T-helper 1 cell treated with Interleukin-12 subunit alpha and Interleukin-12 subunit beta and Interleukin-4 antibody, amounts not matched to agents 30 ng/mL and 1 ng/mL, for 36 hours (primary cell): Measurements from ENCODE around the gene VWA8. TPM values are rescaled to one million over a fixed set of nuclear protein-coding genes. Genes with fewer than 3 reads are reported as not detected.
"Not testable (repeated sequence)": the region's sequence is repeated elsewhere in the genome, so short reads cannot be mapped to it uniquely, and the experiment has no call there.

Experiments
- intact Hi-C: fragments of 100-400 bp; cut with micrococcal nuclease; formaldehyde crosslinking; loops from one replicate; pipeline ENCODE4 v1.15.1; 2024
- total RNA-seq: library from RNA; stranded (reverse); gene quantifications from 2 replicates; pipeline ENCODE4 v1.2.3, GENCODE V29; 2022

The VWA8 gene
- total RNA-seq, 1 donor from 2014 or later = 17.1 TPM

DNA sequence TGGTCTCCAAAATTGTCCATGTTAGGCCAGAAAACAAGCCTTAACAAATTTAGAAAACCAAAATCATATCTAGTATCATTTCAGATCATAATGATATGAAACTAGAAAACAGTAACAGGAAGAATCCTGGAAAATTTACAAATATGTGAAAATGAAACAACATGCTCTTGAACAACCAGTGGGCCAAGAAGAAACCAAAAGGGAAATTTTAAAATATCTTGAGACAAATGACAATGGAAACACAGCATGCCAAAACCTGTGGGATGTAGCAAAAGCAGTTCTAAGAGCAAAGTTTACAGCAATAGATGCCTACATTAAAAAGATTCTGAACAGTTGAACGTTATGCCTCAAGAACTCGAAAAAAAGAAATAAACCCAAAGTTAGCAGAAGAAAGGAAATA lies 32.6 kb downstream of the VWA8 start:
- intact Hi-C loops = loop anchor here (1.0 kb wide), 1 partner anchor 12 kb away; no protein-coding TSS in a partner anchor

DNA sequence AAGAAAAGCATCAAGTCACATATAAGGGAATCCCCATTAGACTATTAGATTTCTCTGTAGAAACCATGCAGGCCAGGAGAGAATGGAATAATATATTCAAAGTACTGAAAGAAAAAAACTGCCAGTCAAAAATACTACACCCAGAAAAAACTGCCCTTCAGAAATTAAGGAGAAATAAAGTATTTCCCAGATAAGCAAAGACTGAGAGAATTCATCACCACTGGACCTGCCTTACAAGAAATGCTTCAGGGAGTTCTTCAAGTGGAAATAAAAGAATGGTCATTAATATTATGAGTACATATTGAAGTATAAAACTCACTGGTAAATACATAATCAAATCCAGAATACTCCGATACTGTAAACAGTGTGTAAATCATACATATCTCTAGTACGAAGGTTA lies 35.9 kb downstream of the VWA8 start:
- intact Hi-C loops = no loop called here

- intact Hi-C loops = loop anchor here (5.0 kb wide), 1 partner anchor 404 kb away; no protein-coding TSS in a partner anchor
These were observed 38.0 kb downstream of the VWA8 start for GRCh38 chr13:41922894-41923293.

DNA sequence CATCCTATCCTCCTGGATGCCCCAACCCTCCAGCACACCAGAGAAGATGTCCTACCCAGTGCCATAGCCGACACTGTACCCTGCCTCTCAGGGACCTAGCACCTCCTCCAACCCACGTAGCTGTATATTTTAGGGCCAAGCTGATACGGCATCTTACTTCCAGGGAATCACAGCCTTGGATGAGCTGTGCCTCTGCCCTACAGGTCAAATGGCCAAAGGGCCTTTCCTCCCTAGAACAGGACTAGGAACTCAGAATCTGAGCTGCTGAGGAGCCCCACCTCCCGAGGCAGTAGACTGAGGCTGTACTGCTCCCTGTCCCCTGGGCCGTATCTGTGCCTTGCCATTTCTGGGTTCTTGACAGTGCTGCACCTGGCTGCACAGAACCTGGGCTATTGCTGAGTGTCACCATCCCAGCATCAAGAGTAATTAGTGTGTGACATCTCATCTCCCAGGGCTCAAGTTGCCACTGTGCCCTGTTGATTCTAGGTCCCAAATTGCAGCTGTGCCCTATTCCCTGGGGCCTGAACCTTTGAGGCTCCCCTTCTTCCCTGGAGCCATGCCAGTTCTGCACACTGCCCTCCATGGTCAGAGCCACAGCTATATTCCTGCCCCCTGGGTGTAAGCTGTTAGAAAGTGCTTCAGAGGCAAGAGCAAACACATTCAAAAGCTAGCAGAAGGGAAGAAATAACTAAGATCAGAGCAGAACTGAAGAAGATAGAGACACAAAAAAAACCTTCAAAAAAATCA lies 41.0 kb downstream of the VWA8 start:
- intact Hi-C loops = loop anchor here (5.0 kb wide), 4 partner anchors 352 to 608 kb away; partner anchors contain the start of genes AKAP11 and NAA16

DNA sequence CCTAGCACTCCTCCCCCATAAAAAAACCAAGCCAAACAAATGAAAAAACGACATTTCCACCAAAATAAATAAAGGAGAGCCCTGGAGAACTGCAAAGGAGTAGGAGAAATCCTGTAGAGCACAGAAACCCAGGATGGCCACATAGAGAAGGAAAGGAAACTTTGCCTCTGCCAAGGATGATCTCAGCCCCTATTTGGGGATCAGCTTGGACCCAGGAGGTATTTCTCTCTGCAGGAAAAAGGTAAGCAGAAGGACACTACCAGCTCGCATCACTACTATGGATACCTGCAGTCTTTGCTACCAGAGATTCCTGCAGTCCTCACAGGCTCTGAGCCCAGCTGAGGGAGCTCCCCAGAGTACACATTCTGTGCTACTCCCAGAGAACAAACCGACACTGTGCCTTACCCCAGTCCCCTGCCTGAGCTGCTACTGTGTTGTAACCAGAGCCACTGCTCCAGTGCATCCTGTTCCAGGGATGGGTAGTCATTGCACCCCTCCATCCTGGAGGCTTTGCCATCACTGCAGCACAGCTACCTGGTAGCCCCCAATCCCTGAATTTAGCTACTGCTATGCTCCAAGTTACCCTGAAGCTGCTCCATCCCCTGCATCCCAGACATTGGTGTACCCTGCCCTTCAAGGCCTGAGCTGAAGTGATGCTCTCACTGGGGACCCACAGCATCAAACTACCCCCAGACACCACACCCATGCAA lies 41.7 kb downstream of the VWA8 start:
- intact Hi-C loops = loop anchor here (5.0 kb wide), 3 partner anchors 353 to 607 kb away; partner anchors contain the start of genes AKAP11 and NAA16

DNA sequence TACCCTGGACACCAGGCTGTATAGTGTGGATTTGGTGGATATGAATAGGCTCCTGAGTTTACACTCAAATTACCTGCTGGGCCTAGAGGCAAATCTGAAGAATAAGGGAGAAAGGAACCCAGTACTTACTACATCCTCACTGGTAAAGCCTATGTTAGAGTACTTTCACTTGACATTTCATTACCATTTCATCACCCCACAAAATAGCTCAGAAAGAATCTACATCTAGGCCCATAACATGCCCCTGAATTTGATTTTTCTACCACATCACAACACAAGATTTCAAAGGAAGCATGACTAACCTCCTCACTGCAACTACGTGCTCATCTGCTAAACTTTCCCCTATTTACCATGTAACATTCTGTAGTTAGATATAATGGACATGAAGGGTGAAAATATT lies 43.3 kb downstream of the VWA8 start:
- intact Hi-C loops = loop anchor here (2.0 to 5.0 kb wide), 7 partner anchors 53 to 605 kb away; partner anchors contain the start of genes AKAP11, DGKH and NAA16

DNA sequence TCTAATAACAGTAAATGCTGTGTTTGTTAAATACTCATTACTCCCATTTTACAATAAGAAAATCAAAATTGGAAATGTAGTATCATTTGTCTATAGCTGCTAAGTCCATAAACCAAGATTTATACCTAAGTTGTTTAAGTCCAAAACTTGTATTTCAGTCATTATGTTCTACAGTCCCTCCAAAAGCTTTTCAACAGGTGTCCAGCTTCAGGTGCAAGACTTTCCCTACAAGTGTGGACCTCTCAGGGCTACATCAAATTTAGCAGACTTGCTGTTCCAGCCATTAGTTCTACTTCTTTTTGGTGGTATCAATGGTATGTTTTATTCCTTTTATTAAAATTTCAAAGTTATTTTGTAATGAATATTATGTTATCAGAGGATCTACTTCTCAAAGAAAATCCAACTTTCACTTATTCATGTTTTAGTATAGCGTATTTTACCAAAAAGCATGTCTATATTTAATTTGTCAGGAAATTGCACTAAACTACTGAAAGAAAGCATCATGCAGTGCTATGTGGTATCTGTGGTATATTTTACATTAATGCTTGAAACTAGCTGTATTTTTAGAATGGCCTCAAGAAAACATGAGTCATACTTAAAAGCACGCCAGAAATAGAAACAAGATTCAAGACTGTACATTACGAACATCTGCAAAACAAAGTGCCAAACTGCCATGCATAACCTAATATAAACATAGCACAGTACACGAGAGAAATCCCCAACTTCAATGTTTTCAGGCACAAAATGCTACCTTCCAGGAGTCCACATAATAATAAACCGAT lies 44.5 kb downstream of the VWA8 start:
- intact Hi-C loops = loop anchor here (1.0 to 5.0 kb wide), 10 partner anchors 12 to 604 kb away; partner anchors contain the start of genes AKAP11, DGKH, NAA16 and VWA8

DNA sequence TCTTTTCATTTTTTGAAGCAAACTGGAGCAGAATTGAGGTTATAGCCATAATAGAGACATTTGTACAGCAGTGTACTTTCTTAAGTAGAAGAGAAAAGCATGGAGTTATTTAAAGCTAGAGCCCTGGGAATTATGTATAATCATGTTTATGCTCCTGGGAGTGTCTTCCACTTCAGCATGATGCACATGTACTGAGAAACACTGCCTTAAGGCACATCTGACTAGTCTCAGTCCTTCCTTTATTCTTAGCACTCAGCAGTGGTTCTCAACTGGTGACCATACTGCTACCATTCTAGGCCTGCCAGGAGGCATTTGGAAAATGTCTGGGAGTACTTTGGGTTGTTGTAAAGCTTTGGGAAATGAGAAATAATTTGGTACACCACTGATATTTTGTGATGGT lies 45.8 kb downstream of the VWA8 start:
- intact Hi-C loops = loop anchor here (1.0 to 5.0 kb wide), 4 partner anchors 10 to 603 kb away; partner anchors contain the start of genes AKAP11 and NAA16

DNA sequence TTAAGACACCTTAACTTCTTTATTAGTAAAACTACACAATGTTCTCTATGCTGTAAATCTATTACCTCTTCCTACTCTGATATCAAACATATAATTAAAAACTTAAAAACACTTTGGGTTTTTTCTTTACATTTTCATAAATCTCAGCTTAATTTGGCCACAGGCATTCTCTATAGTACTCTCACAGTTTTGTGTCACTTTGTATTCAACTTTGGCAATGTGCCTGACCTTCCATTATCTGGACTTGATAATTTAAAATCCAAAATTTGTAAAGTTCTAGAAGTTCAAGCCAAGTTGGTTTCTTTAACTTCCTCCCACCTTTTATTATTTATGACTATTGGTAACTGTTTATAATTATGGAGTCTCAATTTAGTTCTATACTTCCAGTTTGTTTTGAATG lies 46.4 kb downstream of the VWA8 start:
- intact Hi-C loops = no loop called here

DNA sequence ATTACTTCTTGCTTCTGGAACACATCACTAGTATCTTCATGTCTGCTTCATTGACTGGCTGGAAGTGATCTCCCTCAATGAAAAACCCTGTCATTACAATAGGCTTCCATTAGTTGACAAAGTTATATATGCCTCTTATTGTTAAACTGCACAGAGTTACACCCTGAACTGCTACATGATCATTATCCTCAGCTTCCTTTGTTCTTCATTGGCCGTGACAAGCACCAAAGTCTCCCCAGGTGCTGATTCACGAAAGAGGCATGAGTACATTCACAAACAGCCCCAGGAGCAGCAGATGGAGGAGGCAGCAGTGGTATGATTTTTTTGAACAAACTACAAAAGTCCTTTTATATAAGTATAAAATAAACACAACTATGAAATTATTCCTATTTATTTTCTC lies 51.4 kb downstream of the VWA8 start:
- intact Hi-C loops = no loop called here

- intact Hi-C loops = loop anchor here (1.0 kb wide), 5 partner anchors 10 to 237 kb away; partner anchors contain the start of gene VWA8
These were observed 55.2 kb downstream of the VWA8 start for GRCh38 chr13:41905600-41906254.

- intact Hi-C loops = no loop called here
These were observed 60.0 kb downstream of the VWA8 start for GRCh38 chr13:41900918-41901317.

- intact Hi-C loops = not testable (repeated sequence)
These were observed 62.5 kb downstream of the VWA8 start for GRCh38 chr13:41898411-41898810.

GRCh38 chr13:41897126-41897525 lies 63.8 kb downstream of the VWA8 start:
- intact Hi-C loops = no loop called here

DNA sequence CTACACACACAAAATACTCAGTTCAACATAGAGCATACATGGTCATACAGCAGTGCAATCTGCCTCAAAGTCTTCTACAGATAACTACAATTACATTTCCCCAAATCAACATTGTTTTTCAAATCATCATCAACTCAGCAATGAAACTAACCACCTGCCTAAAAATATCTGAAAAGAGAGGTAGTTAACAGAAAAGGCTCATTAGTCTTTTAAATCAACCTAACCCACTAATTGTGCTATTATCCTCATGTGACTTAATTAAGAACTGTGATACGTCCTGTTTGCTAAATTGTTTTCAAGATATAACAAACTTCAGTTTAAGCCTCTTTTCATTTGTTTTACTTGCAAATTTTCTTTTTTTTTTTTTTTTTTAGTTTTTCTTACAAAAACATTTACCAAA lies 65.4 kb downstream of the VWA8 start:
- intact Hi-C loops = no loop called here

DNA sequence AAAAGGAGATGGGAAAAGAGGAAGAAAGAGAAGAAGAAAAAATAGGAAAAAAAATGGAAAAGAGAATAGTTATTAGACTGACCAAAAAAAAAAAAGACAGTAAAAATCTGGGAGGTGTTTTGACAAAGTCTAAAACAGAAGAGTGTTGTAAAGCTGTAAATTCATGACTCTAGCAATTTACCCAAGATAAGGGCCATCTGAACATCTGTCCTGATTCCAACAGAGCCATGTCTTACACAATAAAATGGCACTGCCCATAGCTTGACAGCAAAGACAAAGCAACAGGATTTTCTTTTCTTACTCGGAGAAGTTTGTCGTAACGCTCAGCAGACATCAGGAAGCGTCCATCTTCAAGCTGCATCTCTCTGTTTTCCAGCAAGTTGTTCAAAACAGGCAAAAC lies 69.8 kb downstream of the VWA8 start:
- intact Hi-C loops = no loop called here

GRCh38 chr13:41883147-41883546 lies 77.8 kb downstream of the VWA8 start:
- intact Hi-C loops = no loop called here

DNA sequence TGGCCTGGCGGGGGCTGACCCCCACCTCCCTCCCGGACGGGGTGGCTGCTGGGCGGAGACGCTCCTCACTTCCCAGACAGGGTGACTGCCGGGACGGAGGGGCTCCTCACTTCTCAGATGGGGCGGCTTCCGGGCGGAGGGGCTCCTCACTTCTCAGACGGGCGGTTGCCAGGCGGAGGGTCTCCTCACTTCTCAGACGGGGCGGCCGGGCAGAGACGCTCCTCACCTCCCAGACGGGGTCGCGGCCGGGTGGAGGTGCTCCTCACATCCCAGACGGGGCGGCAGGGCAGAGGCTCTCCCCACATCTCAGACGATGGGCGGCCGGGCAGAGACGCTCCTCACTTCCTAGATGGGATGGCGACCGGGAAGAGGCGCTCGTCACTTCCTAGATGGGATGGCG lies 79.0 kb downstream of the VWA8 start:
- intact Hi-C loops = not testable (repeated sequence)

DNA sequence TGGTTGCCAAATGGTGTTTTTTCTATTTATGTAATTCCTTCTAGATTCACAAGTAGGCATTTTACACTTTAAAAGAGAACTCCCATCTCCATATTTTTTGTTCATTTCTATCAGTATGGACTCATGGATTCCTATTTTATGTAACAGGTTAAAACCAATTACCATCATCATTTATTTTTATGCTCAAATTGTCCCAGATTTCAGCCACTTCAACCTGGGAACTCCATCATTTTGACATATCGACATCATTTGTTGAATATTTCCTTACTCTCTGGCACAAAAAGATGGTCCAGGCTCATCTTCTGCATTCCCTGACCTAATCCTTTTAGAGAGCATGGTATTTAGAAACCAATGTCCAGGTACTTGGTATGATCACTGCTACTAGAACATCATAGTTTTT lies 79.9 kb downstream of the VWA8 start:
- intact Hi-C loops = no loop called here

DNA sequence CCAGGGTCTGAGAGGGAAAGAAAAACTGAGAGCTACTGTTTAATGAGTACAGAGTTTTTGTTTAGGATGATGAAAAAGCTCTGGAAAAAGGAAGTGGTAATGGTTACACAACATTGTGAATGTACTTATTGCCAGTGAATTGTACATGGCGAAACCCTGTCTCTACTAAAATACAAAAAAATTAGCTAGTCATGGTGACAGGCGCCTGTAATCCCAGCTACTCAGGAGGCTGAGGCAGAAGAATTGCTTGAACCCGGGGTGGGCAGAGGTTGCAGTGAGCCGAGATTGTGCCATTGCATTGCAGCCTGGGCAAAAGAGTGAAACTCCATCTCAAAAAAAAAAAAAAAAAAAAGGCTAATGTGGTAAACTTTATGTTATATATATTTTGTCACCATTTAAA lies 96.3 kb downstream of the VWA8 start:
- intact Hi-C loops = no loop called here

GRCh38 chr13:41862659-41863058 lies 98.2 kb downstream of the VWA8 start:
- intact Hi-C loops = not testable (repeated sequence)
